Epithelial cell of prostate (primary cell): ENCODE results near the gene IGSF3.
A peak's percentile ranks its signal among the peaks of the same experiment; 100 is the strongest.

ENCODE experiments used
- DNase-seq: peaks from one replicate; pipeline ENCODE4 v3.0.0-alpha.2; 2011; ENCODE audit warnings: low read depth, low spot score
- H3K27ac ChIP-seq: fragments of 450-650 bp; 2 replicates; pipeline ENCODE4 v1.5.1; 2017; ENCODE audit warnings: mild to moderate bottlenecking

The IGSF3 gene

DNA sequence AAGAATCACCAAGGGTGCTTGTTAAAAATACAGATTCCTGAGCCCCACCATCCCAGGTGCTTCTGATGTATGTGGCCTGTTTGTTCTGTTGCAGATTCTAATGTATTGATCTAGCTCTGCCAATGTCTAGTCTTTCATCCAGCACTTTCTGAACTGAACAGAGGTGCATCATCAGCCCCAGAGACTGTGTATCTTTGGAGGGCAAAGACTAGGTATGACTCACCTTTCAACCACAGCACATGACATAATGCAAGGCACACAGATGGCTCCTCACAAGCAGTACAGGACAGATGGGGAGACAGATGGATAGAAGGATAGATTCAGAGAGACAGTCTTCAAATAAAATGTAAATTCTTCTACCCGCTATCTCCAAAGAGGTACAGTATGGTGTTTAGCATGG is 129.0 kb downstream of the IGSF3 start:
- DNase-seq = peak; percentile 50
- H3K27ac ChIP-seq = peak overlapping the region; percentile 93

GRCh38 chr1:116537898-116538297 is 129.6 kb downstream of the IGSF3 start:
- peak overlapping the region; percentile 93 for H3K27ac ChIP-seq
- DNase-seq = no peak

- DNase-seq = peak; percentile 100
- peak overlapping the region; percentile 93 for H3K27ac ChIP-seq
These were observed 130.3 kb downstream of the IGSF3 start for GRCh38 chr1:116537040-116537831.

- no peak for DNase-seq
- no peak overlapping the region for H3K27ac ChIP-seq
These were observed 133.4 kb downstream of the IGSF3 start for GRCh38 chr1:116534014-116534739.

GRCh38 chr1:116533429-116533820 is 134.1 kb downstream of the IGSF3 start:
- H3K27ac ChIP-seq = no peak overlapping the region
- DNase-seq = no peak

GRCh38 chr1:116532671-116533428 is 134.7 kb downstream of the IGSF3 start:
- DNase-seq = no peak
- H3K27ac ChIP-seq = no peak overlapping the region

- no peak overlapping the region for H3K27ac ChIP-seq
- DNase-seq = no peak
These were observed 135.6 kb downstream of the IGSF3 start for GRCh38 chr1:116531917-116532316.

DNA sequence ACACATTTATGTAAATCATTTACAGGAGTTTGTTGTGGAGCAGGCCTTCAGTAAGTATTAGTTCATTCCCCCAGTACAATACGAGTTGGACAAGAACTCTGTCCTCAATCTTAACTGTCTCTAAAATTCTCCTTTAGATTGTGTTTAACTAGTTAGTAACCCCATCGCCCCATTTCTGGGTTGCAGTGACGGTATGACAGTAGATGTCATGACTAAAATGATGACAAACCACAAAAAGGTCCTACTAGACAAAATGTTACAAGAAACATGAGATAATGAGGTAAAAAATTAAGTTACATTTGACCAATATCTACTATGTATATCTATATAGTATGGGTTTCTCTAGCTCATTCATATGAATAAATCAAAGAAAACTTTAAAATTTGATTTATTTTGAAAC is 137.9 kb downstream of the IGSF3 start:
- H3K27ac ChIP-seq = no peak overlapping the region
- DNase-seq = no peak

- no peak overlapping the region for H3K27ac ChIP-seq
- no peak for DNase-seq
These were observed 138.3 kb downstream of the IGSF3 start for GRCh38 chr1:116529199-116529631.

DNA sequence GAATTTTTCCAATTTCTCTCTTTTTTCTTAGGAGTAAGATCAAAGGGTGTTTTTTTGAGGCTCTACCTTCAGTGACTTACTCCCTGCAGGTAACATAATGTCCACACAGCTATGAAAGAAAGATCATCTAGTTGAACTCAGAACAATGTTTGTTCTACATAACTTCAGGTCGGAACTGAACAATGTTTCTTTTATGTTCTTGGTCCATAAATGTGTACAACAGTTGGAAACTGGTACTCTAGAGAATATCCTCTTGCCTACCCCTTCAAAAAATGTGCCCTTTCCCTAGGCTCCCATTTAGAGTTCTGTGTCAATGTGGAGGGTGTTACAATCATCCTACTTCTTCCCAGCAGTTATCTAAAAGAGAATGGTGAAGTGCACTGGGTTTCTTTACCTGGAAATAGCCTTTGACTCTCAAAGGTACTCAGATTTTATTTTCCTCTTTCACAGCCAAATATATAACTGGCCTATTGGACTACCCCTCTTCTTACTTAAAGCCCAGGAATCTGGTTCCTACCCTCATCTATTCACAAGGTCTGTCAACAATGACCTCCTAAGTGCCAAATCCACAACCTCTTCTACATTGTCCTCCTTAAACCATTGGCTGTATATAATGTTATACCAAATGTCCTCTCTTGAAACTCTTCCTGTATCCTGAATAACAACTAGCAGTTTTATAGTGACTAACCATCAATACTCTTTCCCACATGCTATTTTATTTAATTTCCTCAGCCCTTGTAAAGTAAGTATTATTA is 139.0 kb downstream of the IGSF3 start:
- no peak overlapping the region for H3K27ac ChIP-seq
- no peak for DNase-seq

DNA sequence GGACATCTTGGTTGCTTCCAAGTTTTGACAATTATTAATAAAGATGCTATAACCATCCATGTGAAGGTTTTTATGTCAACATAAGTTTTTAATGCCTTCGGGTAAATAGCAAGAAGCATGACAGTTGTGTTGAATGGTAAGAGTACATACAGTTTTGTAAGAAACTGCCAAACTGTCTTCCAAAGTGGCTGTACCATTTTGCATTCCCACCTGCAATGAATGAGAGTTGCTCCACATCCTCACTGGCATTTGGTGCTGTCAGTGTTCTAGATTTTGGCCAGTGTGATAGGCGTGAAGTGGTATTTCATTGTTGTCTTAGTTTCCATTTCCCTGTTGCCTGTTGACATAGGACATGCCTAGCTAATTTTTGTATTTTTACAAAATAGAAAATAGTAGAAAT is 142.1 kb downstream of the IGSF3 start:
- no peak overlapping the region for H3K27ac ChIP-seq
- DNase-seq = no peak
